Astrocyte (in vitro differentiated cells and primary cell): ENCODE results near the gene C10orf67. TPM values are rescaled to one million over a fixed set of nuclear protein-coding genes. Genes with fewer than 3 reads are reported as not detected.

ENCODE experiments used
- DNase-seq: peaks from one replicate; pipeline ENCODE4 v3.0.0-alpha.2; 2010; ENCODE audit warnings: low read depth
- FAIRE-seq: peaks from 2 replicates; lab custom pipeline; 2011; peaks lifted over from hg19 to GRCh38; lab: Jason Lieb, UNC
- H2AFZ ChIP-seq: 2 replicates; pipeline ENCODE4 v1.6.0; 2012; ENCODE audit warnings: low read depth, low read length, inconsistent platforms
- H3K27ac ChIP-seq: 2 replicates; pipeline ENCODE4 v1.5.1; 2011; ENCODE audit warnings: low read depth, low read length, inconsistent platforms
- H3K27me3 ChIP-seq: 2 replicates; pipeline ENCODE4 v1.6.0; 2011; ENCODE audit warnings: low read length, inconsistent platforms; ENCODE audit not compliant: insufficient read depth
- H3K36me3 ChIP-seq: 2 replicates; pipeline ENCODE4 v1.5.1; 2011; ENCODE audit warnings: low read length, inconsistent platforms; ENCODE audit not compliant: insufficient read depth
- H3K4me1 ChIP-seq: 2 replicates; pipeline ENCODE4 v1.5.1; 2011; ENCODE audit warnings: low read length, inconsistent platforms; ENCODE audit not compliant: insufficient read depth
- H3K4me2 ChIP-seq: 2 replicates; pipeline ENCODE4 v1.6.0; 2012; ENCODE audit warnings: low read length, inconsistent platforms
- H3K4me3 ChIP-seq: 2 replicates; pipeline ENCODE4 v1.5.1; 2011; ENCODE audit warnings: low read depth, mild to moderate bottlenecking, low read length, inconsistent platforms; ENCODE audit not compliant: insufficient read depth
- H3K79me2 ChIP-seq: 2 replicates; pipeline ENCODE4 v1.6.0; 2012; ENCODE audit warnings: mild to moderate bottlenecking, low read length, inconsistent platforms; ENCODE audit not compliant: insufficient read depth
- H3K9ac ChIP-seq: 2 replicates; pipeline ENCODE4 v1.6.0; 2012; ENCODE audit warnings: mild to moderate bottlenecking, low read length, inconsistent platforms
- H3K9me3 ChIP-seq: 2 replicates; pipeline ENCODE4 v1.5.1; 2012; ENCODE audit warnings: low read depth, mild to moderate bottlenecking, low read length, inconsistent platforms; ENCODE audit not compliant: insufficient read depth
- H4K20me1 ChIP-seq: 2 replicates; pipeline ENCODE4 v1.6.0; 2012; ENCODE audit warnings: low read length, inconsistent platforms; ENCODE audit not compliant: insufficient read depth
- H3K27ac Mint-ChIP-seq: one replicate; pipeline ENCODE4 v1.8.0; 2021; ENCODE audit warnings: mild to moderate bottlenecking, mixed read lengths; ENCODE audit not compliant: unreplicated experiment
- H3K27me3 Mint-ChIP-seq: one replicate; pipeline ENCODE4 v1.8.0; 2021; ENCODE audit warnings: low read depth, mixed read lengths; ENCODE audit not compliant: unreplicated experiment
- H3K36me3 Mint-ChIP-seq: one replicate; pipeline ENCODE4 v1.8.0; 2021; ENCODE audit warnings: low read depth, mixed read lengths; ENCODE audit not compliant: unreplicated experiment
- H3K4me1 Mint-ChIP-seq: one replicate; pipeline ENCODE4 v1.8.0; 2021; ENCODE audit warnings: low read depth, mixed read lengths; ENCODE audit not compliant: unreplicated experiment
- H3K4me3 Mint-ChIP-seq: one replicate; pipeline ENCODE4 v1.8.0; 2021; ENCODE audit warnings: mild to moderate bottlenecking, moderate library complexity, mixed read lengths; ENCODE audit not compliant: unreplicated experiment
- H3K9me3 Mint-ChIP-seq: one replicate; pipeline ENCODE4 v1.8.0; 2021; ENCODE audit warnings: mild to moderate bottlenecking, mixed read lengths; ENCODE audit not compliant: unreplicated experiment
- CTCF ChIP-seq: IDR thresholded peaks from 2 replicates; pipeline ENCODE4 v1.5.1; 2011; ENCODE audit warnings: low read depth, mild to moderate bottlenecking, inconsistent platforms, low read length, moderate library complexity; ENCODE audit not compliant: insufficient read depth
- EZH2 ChIP-seq: IDR thresholded peaks from 2 replicates; pipeline ENCODE4 v1.6.1; 2012; ENCODE audit warnings: mild to moderate bottlenecking, low read length, inconsistent platforms; ENCODE audit not compliant: insufficient read depth
- total RNA-seq: library from RNA; stranded (reverse); gene quantifications from 2 replicates; pipeline ENCODE4 v1.2.1, GENCODE V29; 2021

Gene C10orf67
- total RNA-seq, 1 donor from 2014 or later: 0.27 TPM

GRCh38 chr10:23238015-23238414 lies 106.6 kb downstream of the C10orf67 start:
- no peaks in the 10 kb centered on the region for H3K4me1 ChIP-seq
- H3K9ac ChIP-seq: no peak overlapping the region
- H3K36me3 ChIP-seq: no peaks in the 10 kb centered on the region
- no peak overlapping the region for H3K27ac Mint-ChIP-seq
- no peak overlapping the region for H2AFZ ChIP-seq
- H3K27me3 ChIP-seq: no peaks in the 10 kb centered on the region
- no peak for FAIRE-seq
- no peak overlapping the region for H3K4me2 ChIP-seq
- H3K9me3 Mint-ChIP-seq: no peaks in the 10 kb centered on the region
- H3K4me3 ChIP-seq: no peak overlapping the region
- no peaks in the 10 kb centered on the region for H4K20me1 ChIP-seq
- no peaks in the 10 kb centered on the region for H3K36me3 Mint-ChIP-seq
- no peaks in the 10 kb centered on the region for H3K27me3 Mint-ChIP-seq
- no peaks in the 10 kb centered on the region for H3K4me1 Mint-ChIP-seq
- H3K79me2 ChIP-seq: no peaks in the 10 kb centered on the region
- H3K27ac ChIP-seq: no peak overlapping the region
- no peak overlapping the region for H3K4me3 Mint-ChIP-seq
- no peak for TF ChIP-seq EZH2
- TF ChIP-seq CTCF: no peak
- DNase-seq: no peak
- no peaks in the 10 kb centered on the region for H3K9me3 ChIP-seq

GRCh38 chr10:23230582-23230981 lies 114.0 kb downstream of the C10orf67 start:
- FAIRE-seq: no peak
- TF ChIP-seq EZH2 (no peak), CTCF (no peak)

GRCh38 chr10:23217471-23217870 lies 127.1 kb downstream of the C10orf67 start:
- Histone ChIP-seq H3K4me3 (no peak overlapping the region), H3K4me2 (no peak overlapping the region), H3K27ac (no peak overlapping the region), H3K4me1 (no peaks in the 10 kb centered on the region), H2AFZ (no peak overlapping the region), H3K27me3 (no peaks in the 10 kb centered on the region), H3K9me3 (no peaks in the 10 kb centered on the region), H3K9ac (no peak overlapping the region), H4K20me1 (no peaks in the 10 kb centered on the region), H3K79me2 (no peaks in the 10 kb centered on the region), H3K36me3 (no peaks in the 10 kb centered on the region)
- Mint-ChIP-seq H3K4me1 (no peaks in the 10 kb centered on the region), H3K27me3 (peaks cover 23% of the 10 kb centered on the region), H3K4me3 (no peak overlapping the region), H3K36me3 (peaks cover 2% of the 10 kb centered on the region), H3K27ac (no peak overlapping the region), H3K9me3 (no peaks in the 10 kb centered on the region)
- FAIRE-seq (no peak), DNase-seq (no peak)
- TF ChIP-seq CTCF (no peak), EZH2 (no peak)

More at GRCh38 chr10:23230582-23230981, 114.0 kb downstream of the C10orf67 start:
- no peaks in the 10 kb centered on the region for H3K36me3 Mint-ChIP-seq
- H3K4me3 Mint-ChIP-seq: no peak overlapping the region
- Histone ChIP-seq H2AFZ (no peak overlapping the region), H3K4me3 (no peak overlapping the region), H3K9ac (no peak overlapping the region), H3K27me3 (no peaks in the 10 kb centered on the region), H3K4me2 (no peak overlapping the region), H3K36me3 (no peaks in the 10 kb centered on the region), H3K9me3 (no peaks in the 10 kb centered on the region), H3K79me2 (no peaks in the 10 kb centered on the region), H3K27ac (no peak overlapping the region), H4K20me1 (no peaks in the 10 kb centered on the region), H3K4me1 (no peaks in the 10 kb centered on the region)
- no peak for DNase-seq
- peaks cover 12% of the 10 kb centered on the region for H3K27me3 Mint-ChIP-seq
- no peak overlapping the region for H3K27ac Mint-ChIP-seq
- H3K4me1 Mint-ChIP-seq: no peaks in the 10 kb centered on the region
- H3K9me3 Mint-ChIP-seq: no peaks in the 10 kb centered on the region
